ENCODE measurements around the gene ATXN10.
"Not testable (repeated sequence)": the region's sequence is repeated elsewhere in the genome, so short reads cannot be mapped to it uniquely, and the experiment has no call there.

Gene ATXN10, protein sequence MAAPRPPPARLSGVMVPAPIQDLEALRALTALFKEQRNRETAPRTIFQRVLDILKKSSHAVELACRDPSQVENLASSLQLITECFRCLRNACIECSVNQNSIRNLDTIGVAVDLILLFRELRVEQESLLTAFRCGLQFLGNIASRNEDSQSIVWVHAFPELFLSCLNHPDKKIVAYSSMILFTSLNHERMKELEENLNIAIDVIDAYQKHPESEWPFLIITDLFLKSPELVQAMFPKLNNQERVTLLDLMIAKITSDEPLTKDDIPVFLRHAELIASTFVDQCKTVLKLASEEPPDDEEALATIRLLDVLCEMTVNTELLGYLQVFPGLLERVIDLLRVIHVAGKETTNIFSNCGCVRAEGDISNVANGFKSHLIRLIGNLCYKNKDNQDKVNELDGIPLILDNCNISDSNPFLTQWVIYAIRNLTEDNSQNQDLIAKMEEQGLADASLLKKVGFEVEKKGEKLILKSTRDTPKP

GRCh38 chr22:45671783-45672563 lies at the start of gene ATXN10:
TSS of gene ATXN10 (plus strand) at chr22:45671834. CDS start at chr22:45672064, 230 bp downstream.
- peak; percentile 63 for DNase-seq

GRCh38 chr22:45621836-45622600 lies 49.6 kb upstream of the ATXN10 start:
- no peak for DNase-seq

- DNase-seq = not testable (repeated sequence)
Observed at GRCh38 chr22:45623464-45624145, 48.0 kb upstream of the ATXN10 start.

DNA sequence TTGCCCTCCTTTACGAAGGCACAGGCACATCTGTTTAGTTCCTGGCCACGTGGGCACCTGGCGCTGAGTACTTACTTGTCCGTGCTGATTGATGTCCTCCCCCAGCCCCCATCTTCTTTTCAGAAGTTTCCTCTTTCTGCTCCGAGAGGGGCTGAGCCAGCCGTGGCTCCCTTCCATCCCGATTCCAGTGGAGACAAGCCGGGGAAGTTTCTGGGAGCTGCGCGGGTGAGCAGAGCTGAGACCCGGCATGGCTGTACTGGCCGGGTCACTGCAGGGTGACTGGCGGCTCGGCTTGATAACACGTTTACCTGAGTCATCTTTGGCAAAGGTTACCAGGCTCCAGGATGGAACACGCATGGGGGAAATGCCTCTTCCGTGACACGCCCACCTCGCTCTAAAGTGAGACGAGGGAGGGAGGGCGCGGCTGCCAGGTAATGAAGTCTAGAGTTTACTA lies 45.4 kb upstream of the ATXN10 start:
- no peak for DNase-seq

DNA sequence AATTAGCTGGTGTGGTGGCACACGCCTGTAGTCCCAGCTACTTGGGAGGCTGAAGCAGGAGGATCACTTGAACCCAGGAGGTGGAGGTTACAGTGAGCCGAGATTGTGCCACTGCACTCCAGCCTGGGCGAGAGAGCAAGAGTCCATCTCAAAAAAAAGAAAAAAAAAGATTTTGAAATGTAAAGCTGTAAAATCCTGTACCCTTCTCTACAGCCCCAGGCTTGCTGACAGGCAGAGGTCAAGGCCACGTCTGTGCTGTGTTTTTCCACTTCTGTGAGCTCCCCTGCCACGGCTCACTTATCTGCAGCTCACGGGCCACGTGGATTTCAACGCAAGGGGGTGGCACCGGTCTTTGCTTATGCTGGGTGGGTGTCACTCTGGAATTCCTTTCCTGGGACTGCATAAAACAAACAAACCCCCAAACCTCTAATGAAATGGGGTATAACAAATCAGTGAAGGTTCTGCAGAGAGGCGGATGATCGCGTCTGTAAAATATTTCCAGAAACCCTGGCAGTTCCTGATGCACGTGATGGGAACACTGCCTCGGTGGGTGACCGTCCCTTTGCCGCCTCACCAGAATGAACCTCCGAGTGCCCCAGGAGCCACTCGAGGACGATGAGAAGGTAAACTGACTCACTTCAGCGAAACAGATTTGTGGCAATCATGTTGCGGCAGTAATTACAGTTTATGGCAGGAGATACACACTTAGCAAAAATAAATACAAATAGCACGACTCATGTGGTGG lies 44.0 kb upstream of the ATXN10 start:
- no peak for DNase-seq

GRCh38 chr22:45628515-45628914 lies 43.1 kb upstream of the ATXN10 start:
- DNase-seq = no peak

GRCh38 chr22:45629469-45630089 lies 42.1 kb upstream of the ATXN10 start:
- no peak for DNase-seq

GRCh38 chr22:45630436-45630835 lies 41.2 kb upstream of the ATXN10 start:
- no peak for DNase-seq

- no peak for DNase-seq
Observed at GRCh38 chr22:45631140-45631840, 40.3 kb upstream of the ATXN10 start.

GRCh38 chr22:45631841-45632238 lies 39.8 kb upstream of the ATXN10 start:
- no peak for DNase-seq

DNA sequence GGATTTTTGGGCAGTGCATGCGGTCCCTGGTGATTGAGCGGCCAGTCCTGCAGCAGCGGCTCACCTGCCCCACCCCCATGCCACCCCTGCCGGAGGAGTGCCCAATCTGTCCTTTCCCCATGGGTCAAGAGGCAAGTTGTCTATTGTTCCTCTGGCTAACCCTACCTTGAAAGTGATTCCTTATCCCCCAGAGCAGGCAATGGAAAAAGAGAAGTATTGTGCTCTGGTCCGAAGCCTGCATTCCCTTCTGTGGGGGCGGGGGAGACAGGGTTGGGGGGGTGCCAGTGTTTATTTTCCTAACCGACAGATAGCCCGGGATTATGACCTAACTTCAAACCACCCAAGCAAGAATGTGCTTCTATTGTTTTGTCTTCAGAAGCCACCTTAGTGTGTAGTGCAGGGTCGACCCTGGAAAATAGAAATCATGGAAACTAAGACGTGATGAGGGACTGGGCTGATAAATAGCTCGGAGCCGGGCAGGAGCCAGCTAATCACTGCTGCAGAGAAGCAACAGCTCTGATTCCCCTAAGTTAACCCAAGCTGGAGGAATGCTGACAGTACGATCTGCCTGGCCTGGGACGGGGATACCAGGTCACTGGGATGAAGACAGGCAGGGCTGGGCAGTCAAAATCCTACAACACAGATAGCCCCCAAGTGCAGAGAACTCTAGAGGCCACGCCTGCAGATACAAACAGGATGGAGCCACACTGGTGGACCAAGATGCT lies 38.7 kb upstream of the ATXN10 start:
- DNase-seq = no peak

- DNase-seq = no peak
Observed at GRCh38 chr22:45636683-45637082, 35.0 kb upstream of the ATXN10 start.

- DNase-seq = no peak
Observed at GRCh38 chr22:45638197-45638596, 33.4 kb upstream of the ATXN10 start.

DNA sequence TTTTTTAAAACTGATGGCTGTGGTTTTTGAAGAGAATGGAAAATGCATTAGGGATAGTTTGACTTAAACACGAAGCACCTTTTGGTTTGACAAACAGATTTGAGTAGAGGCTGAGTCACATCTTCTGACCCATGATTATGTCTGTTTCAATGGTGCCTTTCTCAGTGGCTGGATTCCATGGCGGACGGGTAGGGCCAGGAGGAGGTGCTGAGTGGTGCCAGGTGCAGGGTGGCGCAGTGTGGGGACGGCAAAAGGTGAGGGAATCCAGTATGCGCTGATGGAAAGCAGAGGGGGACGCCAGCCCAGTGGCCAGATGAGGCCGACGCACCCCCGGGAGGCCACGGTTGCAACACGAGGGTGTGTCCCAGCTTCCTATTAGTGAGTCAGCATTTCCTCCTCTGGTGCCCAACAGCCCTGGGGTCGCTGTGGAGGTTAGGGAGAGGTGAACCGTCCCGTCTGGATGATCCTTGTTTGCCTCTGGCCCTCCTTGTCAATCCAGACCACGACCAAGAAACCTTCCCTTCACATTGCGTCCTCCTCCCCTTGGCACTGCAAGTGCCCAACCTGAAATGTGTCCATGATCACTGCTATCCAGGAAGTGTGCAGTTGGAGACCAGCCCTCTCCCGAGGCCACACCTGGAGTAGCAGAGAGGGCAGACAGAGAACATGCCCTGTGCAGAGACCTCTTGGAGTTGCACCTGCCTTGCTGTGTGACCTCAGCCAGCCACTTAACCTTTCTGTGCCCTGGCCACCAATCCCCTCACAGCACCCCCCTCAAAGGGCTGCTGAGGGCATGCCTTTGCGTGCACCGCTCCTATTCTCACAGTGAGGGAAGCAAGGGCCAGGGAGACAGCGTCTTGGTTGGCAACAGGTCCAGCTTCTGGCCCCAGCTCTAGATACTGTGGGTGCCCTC lies 32.5 kb upstream of the ATXN10 start:
- no peak for DNase-seq

DNA sequence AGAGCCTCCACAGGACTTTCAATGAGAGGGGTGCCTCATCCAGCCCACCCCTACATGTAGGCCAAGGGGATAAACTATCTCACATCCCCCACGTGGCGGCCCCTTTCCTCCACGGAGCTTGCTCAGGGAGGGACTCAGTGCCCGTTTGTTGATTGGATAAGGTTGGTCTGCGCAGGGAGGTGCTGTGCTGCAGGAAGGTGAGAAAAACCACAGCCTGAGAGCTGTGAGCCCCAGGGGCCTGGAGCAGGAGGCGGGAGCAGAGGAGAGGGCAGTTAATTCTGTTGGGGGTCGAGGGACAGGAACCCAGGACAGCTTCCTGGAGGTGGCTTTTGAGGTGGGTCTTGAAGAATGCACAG lies 31.9 kb upstream of the ATXN10 start:
- no peak for DNase-seq

DNA sequence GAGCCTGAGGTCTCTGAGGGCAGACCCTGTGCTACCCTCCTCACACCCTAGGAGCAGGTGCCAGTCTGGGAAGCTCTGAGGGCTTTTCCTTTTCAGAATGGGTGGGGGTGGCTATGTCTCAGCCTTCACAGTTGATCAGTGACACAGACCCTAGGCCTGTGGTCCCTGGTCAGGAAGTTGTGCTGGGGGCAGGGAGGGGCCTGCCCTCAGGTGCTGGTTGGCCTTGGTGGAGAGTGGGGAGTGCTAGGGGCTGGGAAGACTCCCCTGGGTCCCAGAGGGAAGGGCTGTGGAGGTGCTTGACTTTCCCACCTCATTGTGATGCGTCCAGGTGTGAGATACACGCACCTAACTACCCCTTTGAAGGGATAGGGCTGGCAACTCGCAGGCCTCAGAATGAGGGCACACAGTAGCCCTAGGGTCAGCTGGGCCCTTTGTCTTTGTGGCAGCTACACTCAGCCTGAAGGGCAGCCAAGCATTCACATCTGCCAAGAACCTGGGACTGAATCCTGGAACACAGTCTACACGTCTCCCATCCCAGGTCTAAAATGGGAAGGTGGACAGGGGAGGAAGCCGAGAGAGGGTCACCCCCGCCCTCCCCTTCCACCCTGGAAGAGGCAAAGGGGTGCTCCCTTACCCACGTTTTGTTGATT lies 31.2 kb upstream of the ATXN10 start:
- DNase-seq = no peak

GRCh38 chr22:45640941-45641621 lies 30.6 kb upstream of the ATXN10 start:
- DNase-seq = no peak

DNA sequence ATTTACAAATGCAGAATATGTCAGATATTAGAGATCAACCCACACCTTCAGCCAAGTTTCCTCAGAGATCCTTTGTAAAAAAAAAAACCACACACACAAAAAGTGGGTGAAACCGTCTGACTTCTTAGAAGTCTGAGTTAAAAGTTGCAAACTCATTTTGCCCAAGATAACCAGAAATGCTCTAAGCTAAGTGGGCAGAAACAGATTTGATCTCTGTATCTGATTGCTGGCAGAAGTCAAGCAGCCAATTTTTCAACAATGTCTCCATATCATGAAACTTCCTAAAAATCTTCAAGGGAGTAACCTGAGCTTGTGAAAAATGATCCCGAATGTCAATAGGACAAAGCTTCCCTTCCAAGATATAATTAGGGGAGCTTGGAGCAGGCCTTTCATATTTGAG lies 28.6 kb upstream of the ATXN10 start:
- no peak for DNase-seq
